Uterus (tissue), 4 donors: Measurements from ENCODE around the gene ZNF302. TPM values are rescaled to one million over a fixed set of nuclear protein-coding genes. Genes with fewer than 3 reads are reported as not detected.

Experiments used
- DNase-seq, 2 donors: peaks; one replicate each; pipeline ENCODE4 v3.0.0-alpha.2; 2019 to 2020
- H3K27ac ChIP-seq, 2 donors: fragments of 200-600 bp; sonication (generic); 1 replicate in 1 of 2; 2 replicates in 1 of 2; pipeline ENCODE4 v1.5.1; 2016 to 2018
- H3K27me3 ChIP-seq, 2 donors: fragments of 200-600 bp; sonication (generic); one replicate each; pipeline ENCODE4 v1.5.1; 2018 to 2019; ENCODE audit warnings: control low read depth in 1 of 2
- H3K36me3 ChIP-seq, 2 donors: fragments of 200-600 bp; sonication (generic); one replicate each; pipeline ENCODE4 v1.5.1; 2019; ENCODE audit warnings: control low read depth in 1 of 2
- H3K4me1 ChIP-seq, 2 donors: fragments of 200-600 bp; sonication (generic); one replicate each; pipeline ENCODE4 v1.5.1; 2018 to 2019; ENCODE audit warnings: control low read depth in 1 of 2
- H3K4me3 ChIP-seq, 2 donors: fragments of 200-600 bp; sonication (generic); 1 replicate in 1 of 2; 2 replicates in 1 of 2; pipeline ENCODE4 v1.5.1; 2018 to 2019; ENCODE audit warnings: mild to moderate bottlenecking in 1 of 2
- H3K9me3 ChIP-seq, 2 donors: fragments of 200-600 bp; sonication (generic); one replicate each; pipeline ENCODE4 v1.5.1; 2019; ENCODE audit warnings: control low read depth in 1 of 2
- POLR2A ChIP-seq, 2 donors: fragments of 450-650 bp; IDR thresholded peaks; one replicate each; pipeline ENCODE4 v1.6.1; 2016; ENCODE audit warnings: antibody characterized with exemption in 2 of 2, mild to moderate bottlenecking in 1 of 2, moderate library complexity in 1 of 2
- intact Hi-C: fragments of 100-400 bp; cut with DNase I; formaldehyde crosslinking; loops from one replicate; pipeline ENCODE4 v1.15.1; 2023; ENCODE audit warnings: low total_unique reads
- total RNA-seq, 4 donors: library from RNA; depleted of rRNA in 3 of 4; stranded (reverse); fragments of >200 nt in 3 of 4; gene quantifications; one replicate each; pipeline versions ENCODE4 v1.1.0 to v1.2.4, GENCODE V29; 2014 to 2023
- TF ChIP-seq, protein P1 (sequence below), 4 experiments: fragments of 200-600 bp in 2 of 4; fragments of 450-650 bp in 2 of 4; sonication (generic) in 2 of 4; IDR thresholded peaks; one replicate each; pipeline ENCODE4 v1.5.1; 2016 to 2019; ENCODE audit warnings: antibody characterized with exemption in 4 of 4, mild to moderate bottlenecking in 2 of 4, moderate library complexity in 1 of 4
- donor health status: DM: yes; HTN: yes; CAD: no.

The ZNF302 gene
- total RNA-seq, 4 donors from 2014 or later = 23.5 to 80.3 (median 39.7) TPM

DNA sequence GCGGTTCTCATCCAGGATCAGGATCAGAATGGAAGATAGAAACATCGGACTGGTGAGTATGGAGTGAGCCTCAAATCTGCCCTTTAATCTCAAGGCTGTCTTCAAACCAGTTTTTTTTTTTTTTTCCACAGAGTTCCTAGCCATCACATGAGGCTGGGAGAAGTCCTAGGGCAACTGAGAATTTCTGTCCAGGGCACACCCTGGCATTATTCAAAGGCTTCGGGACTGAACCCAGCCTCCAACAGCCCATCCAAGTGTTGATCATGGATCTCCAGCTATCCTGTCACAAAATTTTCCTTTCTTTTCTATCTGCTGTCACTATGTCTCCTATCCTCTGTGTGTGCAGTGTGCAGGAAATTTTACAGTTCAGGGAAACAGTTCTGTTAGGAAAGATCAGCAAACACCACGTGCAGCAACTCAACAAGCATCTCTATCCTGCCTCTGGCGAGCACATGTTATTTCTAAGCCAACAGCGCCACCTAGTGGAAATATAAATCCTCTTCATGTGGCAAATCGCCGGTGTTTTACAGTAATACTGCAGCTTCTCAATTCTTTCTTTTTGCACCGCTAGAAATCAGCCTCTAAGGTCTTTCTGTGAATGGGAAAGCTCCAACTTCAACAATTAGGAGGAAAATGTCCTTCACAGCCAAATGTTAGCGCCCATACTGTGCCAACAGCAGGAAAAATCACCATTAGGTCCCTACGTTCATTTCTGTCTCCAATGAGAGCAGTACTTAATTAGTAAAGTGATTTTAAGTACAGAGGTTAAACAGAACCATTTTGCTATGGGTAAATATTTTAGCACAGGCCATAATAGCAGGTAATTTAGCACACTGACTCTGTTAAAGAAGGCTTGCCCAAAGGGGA, 35.1 kb downstream of the ZNF302 start:
- no peak overlapping the region for H3K4me3 ChIP-seq
- DNase-seq = peak; percentile 24 to 58
- TF ChIP-seq, protein P1, sequence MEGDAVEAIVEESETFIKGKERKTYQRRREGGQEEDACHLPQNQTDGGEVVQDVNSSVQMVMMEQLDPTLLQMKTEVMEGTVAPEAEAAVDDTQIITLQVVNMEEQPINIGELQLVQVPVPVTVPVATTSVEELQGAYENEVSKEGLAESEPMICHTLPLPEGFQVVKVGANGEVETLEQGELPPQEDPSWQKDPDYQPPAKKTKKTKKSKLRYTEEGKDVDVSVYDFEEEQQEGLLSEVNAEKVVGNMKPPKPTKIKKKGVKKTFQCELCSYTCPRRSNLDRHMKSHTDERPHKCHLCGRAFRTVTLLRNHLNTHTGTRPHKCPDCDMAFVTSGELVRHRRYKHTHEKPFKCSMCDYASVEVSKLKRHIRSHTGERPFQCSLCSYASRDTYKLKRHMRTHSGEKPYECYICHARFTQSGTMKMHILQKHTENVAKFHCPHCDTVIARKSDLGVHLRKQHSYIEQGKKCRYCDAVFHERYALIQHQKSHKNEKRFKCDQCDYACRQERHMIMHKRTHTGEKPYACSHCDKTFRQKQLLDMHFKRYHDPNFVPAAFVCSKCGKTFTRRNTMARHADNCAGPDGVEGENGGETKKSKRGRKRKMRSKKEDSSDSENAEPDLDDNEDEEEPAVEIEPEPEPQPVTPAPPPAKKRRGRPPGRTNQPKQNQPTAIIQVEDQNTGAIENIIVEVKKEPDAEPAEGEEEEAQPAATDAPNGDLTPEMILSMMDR (IDR thresholded peaks at IDR 0.05) = peak; percentile 61 to 90 (median 78)
- no peak for TF ChIP-seq POLR2A (IDR thresholded peaks at IDR 0.05)
- no peaks in the 10 kb centered on the region for H3K4me1 ChIP-seq
- no peaks in the 10 kb centered on the region for H3K36me3 ChIP-seq
- H3K27ac ChIP-seq = no peak overlapping the region
- intact Hi-C loops = loop anchor here (5.0 kb wide), 1 partner anchor 75 kb away; no protein-coding TSS in a partner anchor
- H3K9me3 ChIP-seq = no peaks in the 10 kb centered on the region
- no peaks in the 10 kb centered on the region for H3K27me3 ChIP-seq

DNA sequence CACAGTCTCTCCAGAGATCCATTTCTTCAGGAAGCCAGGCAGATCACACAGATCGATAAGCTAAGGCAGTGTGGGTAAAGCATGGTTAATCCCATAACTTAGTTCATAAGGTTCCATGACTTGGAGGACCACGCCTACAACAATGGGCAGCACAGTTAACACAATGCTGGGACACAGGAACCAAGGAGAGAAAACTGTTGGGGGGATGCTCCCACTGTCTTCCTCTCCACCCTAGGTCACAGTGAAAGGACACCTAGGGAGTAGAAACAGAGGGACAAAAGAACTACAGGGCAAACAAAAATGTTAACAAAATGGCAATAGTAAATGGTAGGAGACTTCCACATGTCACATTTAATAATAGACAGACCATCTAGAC, 35.8 kb downstream of the ZNF302 start:
- no peak for TF ChIP-seq POLR2A (IDR thresholded peaks at IDR 0.05)
- TF ChIP-seq, protein P1 (IDR thresholded peaks at IDR 0.05) = no peak
- intact Hi-C loops = loop anchor here (5.0 kb wide), 1 partner anchor 76 kb away; no protein-coding TSS in a partner anchor
- DNase-seq = no peak

DNA sequence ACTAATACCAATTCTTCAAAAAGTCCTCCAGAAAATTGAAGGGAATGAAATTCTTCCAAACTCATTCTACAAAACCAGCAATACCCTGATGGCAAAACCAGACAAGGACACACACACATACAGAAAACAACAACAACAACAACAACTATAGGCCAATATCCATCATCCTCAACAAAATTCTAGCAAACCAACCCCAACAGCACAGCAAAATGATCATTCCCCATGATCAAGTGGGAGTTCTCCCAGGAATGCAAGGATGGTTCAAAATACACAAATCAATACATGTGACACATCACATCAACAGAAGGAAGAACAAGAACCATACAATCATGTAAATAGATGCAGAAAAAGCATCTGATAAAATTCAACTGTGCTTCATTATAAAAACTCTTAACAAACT, 37.9 kb downstream of the ZNF302 start:
- TF ChIP-seq, protein P1 (IDR thresholded peaks at IDR 0.05) = no peak
- no peak for TF ChIP-seq POLR2A (IDR thresholded peaks at IDR 0.05)
- H3K36me3 ChIP-seq = no peaks in the 10 kb centered on the region
- DNase-seq = no peak
- no peaks in the 10 kb centered on the region for H3K27me3 ChIP-seq
- no peak overlapping the region for H3K4me3 ChIP-seq
- intact Hi-C loops = no loop called here
- H3K4me1 ChIP-seq = no peaks in the 10 kb centered on the region
- H3K27ac ChIP-seq = no peak overlapping the region
- H3K9me3 ChIP-seq = no peaks in the 10 kb centered on the region

More for the DNA sequence above, 35.8 kb downstream of the ZNF302 start:
- Histone ChIP-seq H3K9me3 (no peaks in the 10 kb centered on the region), H3K27me3 (no peaks in the 10 kb centered on the region), H3K27ac (no peak overlapping the region), H3K4me3 (no peak overlapping the region), H3K36me3 (no peaks in the 10 kb centered on the region), H3K4me1 (no peaks in the 10 kb centered on the region)

DNA sequence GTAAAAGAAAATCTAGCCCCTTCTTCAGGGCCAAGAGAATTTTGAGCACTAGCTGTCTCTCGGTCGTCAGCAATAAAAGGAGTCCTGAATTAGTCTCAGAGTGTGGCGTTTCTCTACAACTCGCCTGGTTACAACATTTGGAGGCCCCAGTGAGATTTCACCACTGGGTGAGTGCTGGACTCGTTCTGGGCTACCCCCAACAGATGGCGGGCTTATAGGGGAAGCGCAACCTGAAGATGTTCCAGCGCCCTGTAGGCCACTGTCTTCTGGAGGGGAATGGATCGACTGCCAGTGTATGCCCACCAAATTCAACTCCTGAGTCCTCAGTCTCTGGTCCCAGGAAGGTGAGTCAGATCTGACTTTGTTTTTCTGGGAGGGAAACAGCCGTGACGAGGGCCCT, 44.9 kb downstream of the ZNF302 start:
- DNase-seq = no peak
- TF ChIP-seq POLR2A (IDR thresholded peaks at IDR 0.05) = no peak
- TF ChIP-seq, protein P1 (IDR thresholded peaks at IDR 0.05) = no peak
- H3K36me3 ChIP-seq = no peaks in the 10 kb centered on the region
- intact Hi-C loops = no loop called here
- no peaks in the 10 kb centered on the region for H3K27me3 ChIP-seq
- H3K27ac ChIP-seq = no peak overlapping the region
- no peaks in the 10 kb centered on the region for H3K9me3 ChIP-seq
- no peak overlapping the region for H3K4me3 ChIP-seq
- H3K4me1 ChIP-seq = no peaks in the 10 kb centered on the region

DNA sequence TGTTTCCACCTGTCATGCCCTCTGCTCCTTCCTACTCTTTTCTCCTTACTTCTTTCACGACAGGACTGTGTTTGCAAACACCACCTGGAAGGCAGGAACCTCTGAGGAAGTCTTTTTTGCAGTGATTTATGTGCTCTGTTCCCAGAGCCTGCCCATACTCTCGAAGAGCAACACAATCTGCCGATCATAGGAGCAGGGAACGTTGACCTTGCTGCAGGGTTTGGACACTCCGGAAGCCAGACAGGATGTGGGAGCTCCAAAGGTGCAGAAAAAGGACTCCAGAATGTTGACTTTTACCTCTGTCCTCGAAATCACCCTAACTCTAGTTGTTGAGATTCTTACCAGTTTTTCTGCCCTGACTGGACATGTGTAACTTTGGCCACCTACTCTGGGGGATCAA, 47.9 kb downstream of the ZNF302 start:
- H3K4me3 ChIP-seq = no peak overlapping the region
- no peaks in the 10 kb centered on the region for H3K4me1 ChIP-seq
- DNase-seq = no peak
- no peak for TF ChIP-seq POLR2A (IDR thresholded peaks at IDR 0.05)
- TF ChIP-seq, protein P1 (IDR thresholded peaks at IDR 0.05) = no peak
- H3K36me3 ChIP-seq = no peaks in the 10 kb centered on the region
- no peak overlapping the region for H3K27ac ChIP-seq
- H3K27me3 ChIP-seq = no peaks in the 10 kb centered on the region
- no peaks in the 10 kb centered on the region for H3K9me3 ChIP-seq
- intact Hi-C loops = no loop called here
